PC-3 (cell line): ENCODE results near the gene REXO1.

Source experiments
- CTCF ChIP-seq: fragments of 300-600 bp; sonication (generic); conservative IDR thresholded peaks from 2 replicates; pipeline ENCODE4 v1.5.1; 2017; ENCODE audit warnings: antibody characterized with exemption, low read depth, mild to moderate bottlenecking, low read length
- EZH2 ChIP-seq: fragments of 300-600 bp; sonication (generic); IDR thresholded peaks from one replicate; pipeline ENCODE4 v1.6.1; 2017; ENCODE audit warnings: antibody characterized with exemption, mild to moderate bottlenecking, low read length; ENCODE audit not compliant: unreplicated experiment
- EZH2phosphoT487 ChIP-seq: fragments of 300-600 bp; sonication (generic); IDR thresholded peaks from 2 replicates; pipeline ENCODE4 v1.6.1; 2018; ENCODE audit warnings: mild to moderate bottlenecking, antibody characterized with exemption, low read length, borderline replicate concordance

- TF ChIP-seq CTCF (no peak), EZH2 (no peak), EZH2phosphoT487 (no peak)
Observed at GRCh38 chr19:1889907-1890306, 41.6 kb upstream of the REXO1 start.
